ENCODE measurements around the gene CSNK2B.
A peak's percentile ranks its signal among the peaks of the same experiment; 100 is the strongest.

The CSNK2B gene

DNA sequence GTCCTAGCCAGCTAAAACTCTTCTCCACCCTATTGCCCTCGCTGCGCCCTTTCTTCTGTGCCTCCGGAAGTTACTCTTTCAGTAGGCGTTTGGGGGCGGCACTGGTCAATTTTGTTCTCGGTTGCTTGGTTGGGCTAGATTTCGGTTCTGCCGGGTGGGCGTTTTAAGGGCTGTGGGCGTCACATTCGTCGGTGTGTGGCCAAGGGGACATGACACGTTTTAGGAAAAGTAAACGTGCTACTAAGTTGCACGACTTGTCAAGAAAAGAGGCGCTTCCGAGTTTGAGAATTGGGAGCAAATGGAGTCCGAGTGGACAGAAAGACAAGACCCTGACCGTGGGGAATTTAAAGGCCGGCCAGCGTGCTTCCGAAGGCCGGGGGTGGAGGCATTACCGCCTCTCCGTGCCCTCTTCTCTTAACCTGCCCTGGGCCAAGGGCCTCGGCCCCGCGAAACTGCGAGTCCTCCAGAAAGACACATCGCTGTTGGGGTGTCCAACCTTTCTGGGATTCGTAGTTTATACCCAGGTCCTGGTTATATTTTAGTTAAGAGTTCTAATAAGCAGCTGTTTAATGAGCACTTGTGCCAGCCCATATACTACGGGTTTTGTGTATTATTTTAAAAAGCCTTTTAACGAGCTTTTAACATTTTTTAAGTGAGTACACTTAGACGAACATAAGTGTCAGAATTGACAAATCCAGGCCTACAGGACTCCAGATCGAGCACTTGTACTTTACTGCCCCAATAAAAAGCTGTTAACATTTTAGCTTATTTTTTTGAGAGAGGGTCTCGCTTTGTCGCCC lies 12.8 kb upstream of the CSNK2B start (continued):
- TF ChIP-seq ZNF76 (tag by site-specific recombination; IDR thresholded peaks at IDR 0.05; ENCODE audit: borderline replicate concordance, low read depth) (0 out of 2 replicates have a peak, but pooled peaks have one; percentile 33), ZNF202 (tag by site-specific recombination; IDR thresholded peaks at IDR 0.05; ENCODE audit: borderline replicate concordance) (no peak), ZNF121 (tag by site-specific recombination; IDR thresholded peaks at IDR 0.05) (no peak), HOXD13 (CRISPR knock-in tag; IDR thresholded peaks at IDR 0.05; ENCODE audit: borderline replicate concordance) (no peak), ZNF670 (tag by site-specific recombination; IDR thresholded peaks at IDR 0.05; ENCODE audit: low read depth) (no peak), PRDM1 (tag by site-specific recombination; IDR thresholded peaks at IDR 0.05) (no peak), TCF7L2 (IDR thresholded peaks at IDR 0.05; ENCODE audit: borderline replicate concordance, low read depth, low read length) (no peak), SP2 (tag by site-specific recombination; IDR thresholded peaks at IDR 0.05) (peak; percentile 96), ZNF366 (tag by site-specific recombination; conservative IDR thresholded peaks at IDR 0.05) (peak; percentile 82), ZNF701 (tag by site-specific recombination; IDR thresholded peaks at IDR 0.05) (no peak), ZNF157 (tag by site-specific recombination; IDR thresholded peaks at IDR 0.05) (no peak), FEZF1 (tag by site-specific recombination; IDR thresholded peaks at IDR 0.05) (no peak), OVOL3 (tag by site-specific recombination; IDR thresholded peaks at IDR 0.05) (no peak), ZNF184 (tag by site-specific recombination; IDR thresholded peaks at IDR 0.05) (no peak), ZNF785 (tag by site-specific recombination; IDR thresholded peaks at IDR 0.05) (no peak), SP3 (tag by site-specific recombination; IDR thresholded peaks at IDR 0.05) (peak; percentile 92), YY1 (tag by site-specific recombination; IDR thresholded peaks at IDR 0.05) (no peak), ZNF394 (tag by site-specific recombination; IDR thresholded peaks at IDR 0.05; ENCODE audit: borderline replicate concordance) (0 out of 2 replicates have a peak, but pooled peaks have one; percentile 7), ZNF830 (tag by site-specific recombination; IDR thresholded peaks at IDR 0.05; ENCODE audit: low read depth) (no peak), TRIM28 (IDR thresholded peaks at IDR 0.05; ENCODE audit: borderline replicate concordance, low read length) (peak; percentile 77; the same call in 1 of the 2 replicates), ZNF221 (tag by site-specific recombination; IDR thresholded peaks at IDR 0.05; ENCODE audit: borderline replicate concordance) (no peak), ZNF37A (tag by site-specific recombination; IDR thresholded peaks at IDR 0.05) (no peak), KLF16 (tag by site-specific recombination; IDR thresholded peaks at IDR 0.05) (peak; percentile 13), IKZF3 (tag by site-specific recombination; IDR thresholded peaks at IDR 0.05) (no peak), ZNF777 (tag by site-specific recombination; IDR thresholded peaks at IDR 0.05; ENCODE audit: borderline replicate concordance) (no peak), ZNF311 (tag by site-specific recombination; IDR thresholded peaks at IDR 0.05; ENCODE audit: borderline replicate concordance) (no peak)
- TF ChIP-seq, protein P1, sequence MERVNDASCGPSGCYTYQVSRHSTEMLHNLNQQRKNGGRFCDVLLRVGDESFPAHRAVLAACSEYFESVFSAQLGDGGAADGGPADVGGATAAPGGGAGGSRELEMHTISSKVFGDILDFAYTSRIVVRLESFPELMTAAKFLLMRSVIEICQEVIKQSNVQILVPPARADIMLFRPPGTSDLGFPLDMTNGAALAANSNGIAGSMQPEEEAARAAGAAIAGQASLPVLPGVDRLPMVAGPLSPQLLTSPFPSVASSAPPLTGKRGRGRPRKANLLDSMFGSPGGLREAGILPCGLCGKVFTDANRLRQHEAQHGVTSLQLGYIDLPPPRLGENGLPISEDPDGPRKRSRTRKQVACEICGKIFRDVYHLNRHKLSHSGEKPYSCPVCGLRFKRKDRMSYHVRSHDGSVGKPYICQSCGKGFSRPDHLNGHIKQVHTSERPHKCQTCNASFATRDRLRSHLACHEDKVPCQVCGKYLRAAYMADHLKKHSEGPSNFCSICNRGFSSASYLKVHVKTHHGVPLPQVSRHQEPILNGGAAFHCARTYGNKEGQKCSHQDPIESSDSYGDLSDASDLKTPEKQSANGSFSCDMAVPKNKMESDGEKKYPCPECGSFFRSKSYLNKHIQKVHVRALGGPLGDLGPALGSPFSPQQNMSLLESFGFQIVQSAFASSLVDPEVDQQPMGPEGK (tag by site-specific recombination; IDR thresholded peaks at IDR 0.05): no peak; the same call in 1 of the 2 replicates
- TF ChIP-seq, protein P2, sequence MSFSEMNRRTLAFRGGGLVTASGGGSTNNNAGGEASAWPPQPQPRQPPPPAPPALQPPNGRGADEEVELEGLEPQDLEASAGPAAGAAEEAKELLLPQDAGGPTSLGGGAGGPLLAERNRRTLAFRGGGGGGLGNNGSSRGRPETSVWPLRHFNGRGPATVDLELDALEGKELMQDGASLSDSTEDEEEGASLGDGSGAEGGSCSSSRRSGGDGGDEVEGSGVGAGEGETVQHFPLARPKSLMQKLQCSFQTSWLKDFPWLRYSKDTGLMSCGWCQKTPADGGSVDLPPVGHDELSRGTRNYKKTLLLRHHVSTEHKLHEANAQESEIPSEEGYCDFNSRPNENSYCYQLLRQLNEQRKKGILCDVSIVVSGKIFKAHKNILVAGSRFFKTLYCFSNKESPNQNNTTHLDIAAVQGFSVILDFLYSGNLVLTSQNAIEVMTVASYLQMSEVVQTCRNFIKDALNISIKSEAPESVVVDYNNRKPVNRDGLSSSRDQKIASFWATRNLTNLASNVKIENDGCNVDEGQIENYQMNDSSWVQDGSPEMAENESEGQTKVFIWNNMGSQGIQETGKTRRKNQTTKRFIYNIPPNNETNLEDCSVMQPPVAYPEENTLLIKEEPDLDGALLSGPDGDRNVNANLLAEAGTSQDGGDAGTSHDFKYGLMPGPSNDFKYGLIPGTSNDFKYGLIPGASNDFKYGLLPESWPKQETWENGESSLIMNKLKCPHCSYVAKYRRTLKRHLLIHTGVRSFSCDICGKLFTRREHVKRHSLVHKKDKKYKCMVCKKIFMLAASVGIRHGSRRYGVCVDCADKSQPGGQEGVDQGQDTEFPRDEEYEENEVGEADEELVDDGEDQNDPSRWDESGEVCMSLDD (tag by site-specific recombination; IDR thresholded peaks at IDR 0.05): no peak
- TF ChIP-seq, protein P3, sequence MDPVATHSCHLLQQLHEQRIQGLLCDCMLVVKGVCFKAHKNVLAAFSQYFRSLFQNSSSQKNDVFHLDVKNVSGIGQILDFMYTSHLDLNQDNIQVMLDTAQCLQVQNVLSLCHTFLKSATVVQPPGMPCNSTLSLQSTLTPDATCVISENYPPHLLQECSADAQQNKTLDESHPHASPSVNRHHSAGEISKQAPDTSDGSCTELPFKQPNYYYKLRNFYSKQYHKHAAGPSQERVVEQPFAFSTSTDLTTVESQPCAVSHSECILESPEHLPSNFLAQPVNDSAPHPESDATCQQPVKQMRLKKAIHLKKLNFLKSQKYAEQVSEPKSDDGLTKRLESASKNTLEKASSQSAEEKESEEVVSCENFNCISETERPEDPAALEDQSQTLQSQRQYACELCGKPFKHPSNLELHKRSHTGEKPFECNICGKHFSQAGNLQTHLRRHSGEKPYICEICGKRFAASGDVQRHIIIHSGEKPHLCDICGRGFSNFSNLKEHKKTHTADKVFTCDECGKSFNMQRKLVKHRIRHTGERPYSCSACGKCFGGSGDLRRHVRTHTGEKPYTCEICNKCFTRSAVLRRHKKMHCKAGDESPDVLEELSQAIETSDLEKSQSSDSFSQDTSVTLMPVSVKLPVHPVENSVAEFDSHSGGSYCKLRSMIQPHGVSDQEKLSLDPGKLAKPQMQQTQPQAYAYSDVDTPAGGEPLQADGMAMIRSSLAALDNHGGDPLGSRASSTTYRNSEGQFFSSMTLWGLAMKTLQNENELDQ (tag by site-specific recombination; IDR thresholded peaks at IDR 0.05; ENCODE audit: low read depth): no peak
- TF ChIP-seq, protein P4, sequence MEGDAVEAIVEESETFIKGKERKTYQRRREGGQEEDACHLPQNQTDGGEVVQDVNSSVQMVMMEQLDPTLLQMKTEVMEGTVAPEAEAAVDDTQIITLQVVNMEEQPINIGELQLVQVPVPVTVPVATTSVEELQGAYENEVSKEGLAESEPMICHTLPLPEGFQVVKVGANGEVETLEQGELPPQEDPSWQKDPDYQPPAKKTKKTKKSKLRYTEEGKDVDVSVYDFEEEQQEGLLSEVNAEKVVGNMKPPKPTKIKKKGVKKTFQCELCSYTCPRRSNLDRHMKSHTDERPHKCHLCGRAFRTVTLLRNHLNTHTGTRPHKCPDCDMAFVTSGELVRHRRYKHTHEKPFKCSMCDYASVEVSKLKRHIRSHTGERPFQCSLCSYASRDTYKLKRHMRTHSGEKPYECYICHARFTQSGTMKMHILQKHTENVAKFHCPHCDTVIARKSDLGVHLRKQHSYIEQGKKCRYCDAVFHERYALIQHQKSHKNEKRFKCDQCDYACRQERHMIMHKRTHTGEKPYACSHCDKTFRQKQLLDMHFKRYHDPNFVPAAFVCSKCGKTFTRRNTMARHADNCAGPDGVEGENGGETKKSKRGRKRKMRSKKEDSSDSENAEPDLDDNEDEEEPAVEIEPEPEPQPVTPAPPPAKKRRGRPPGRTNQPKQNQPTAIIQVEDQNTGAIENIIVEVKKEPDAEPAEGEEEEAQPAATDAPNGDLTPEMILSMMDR (tag by site-specific recombination; IDR thresholded peaks at IDR 0.05): peak; percentile 35; the same call in 1 of the 2 replicates
- TF ChIP-seq, protein P5, sequence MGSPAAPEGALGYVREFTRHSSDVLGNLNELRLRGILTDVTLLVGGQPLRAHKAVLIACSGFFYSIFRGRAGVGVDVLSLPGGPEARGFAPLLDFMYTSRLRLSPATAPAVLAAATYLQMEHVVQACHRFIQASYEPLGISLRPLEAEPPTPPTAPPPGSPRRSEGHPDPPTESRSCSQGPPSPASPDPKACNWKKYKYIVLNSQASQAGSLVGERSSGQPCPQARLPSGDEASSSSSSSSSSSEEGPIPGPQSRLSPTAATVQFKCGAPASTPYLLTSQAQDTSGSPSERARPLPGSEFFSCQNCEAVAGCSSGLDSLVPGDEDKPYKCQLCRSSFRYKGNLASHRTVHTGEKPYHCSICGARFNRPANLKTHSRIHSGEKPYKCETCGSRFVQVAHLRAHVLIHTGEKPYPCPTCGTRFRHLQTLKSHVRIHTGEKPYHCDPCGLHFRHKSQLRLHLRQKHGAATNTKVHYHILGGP (tag by site-specific recombination; IDR thresholded peaks at IDR 0.05): no peak
